H9 (cell line): ENCODE measurements around the gene NCL. TPM values are rescaled to one million over a fixed set of nuclear protein-coding genes. Genes with fewer than 3 reads are reported as not detected.

Experiments
- DNase-seq: peaks from one replicate; pipeline ENCODE4 v3.0.0-alpha.2; 2017
- H2AFZ ChIP-seq: one replicate; pipeline ENCODE4 v1.6.1; 2013; ENCODE audit warnings: mild to moderate bottlenecking, low read length, control low read depth, moderate library complexity
- H2AK5ac ChIP-seq: 2 replicates; pipeline ENCODE4 v1.6.1; 2013; ENCODE audit warnings: low read length, control low read depth, mixed read lengths; ENCODE audit not compliant: insufficient read length
- H2BK120ac ChIP-seq: one replicate; pipeline ENCODE4 v1.6.1; 2013; ENCODE audit warnings: low read depth, mild to moderate bottlenecking, low read length, control low read depth, inconsistent platforms; ENCODE audit not compliant: poor library complexity, severe bottlenecking
- H2BK12ac ChIP-seq: 2 replicates; pipeline ENCODE4 v1.6.1; 2013; ENCODE audit warnings: low read length, control low read depth, mixed read lengths, low read depth; ENCODE audit not compliant: insufficient read length
- H2BK15ac ChIP-seq: 2 replicates; pipeline ENCODE4 v1.6.1; 2013; ENCODE audit warnings: low read depth, low read length, control low read depth
- H2BK20ac ChIP-seq: one replicate; pipeline ENCODE4 v1.6.1; 2013; ENCODE audit warnings: low read depth, mild to moderate bottlenecking, low read length, control low read depth, inconsistent platforms; ENCODE audit not compliant: poor library complexity, severe bottlenecking
- H2BK5ac ChIP-seq: 2 replicates; pipeline ENCODE4 v1.6.1; 2013; ENCODE audit warnings: low read length, control low read depth, mixed read lengths; ENCODE audit not compliant: insufficient read length
- H3K14ac ChIP-seq: 2 replicates; pipeline ENCODE4 v1.6.1; 2013; ENCODE audit warnings: low read length, control low read depth; ENCODE audit not compliant: insufficient read depth
- H3K18ac ChIP-seq: 2 replicates; pipeline ENCODE4 v1.6.1; 2013; ENCODE audit warnings: low read depth, mild to moderate bottlenecking, mixed read lengths, low read length, control low read depth; ENCODE audit not compliant: insufficient read length
- H3K23ac ChIP-seq: 2 replicates; pipeline ENCODE4 v1.6.1; 2013; ENCODE audit warnings: low read length, control low read depth, mixed read lengths, low read depth; ENCODE audit not compliant: insufficient read length
- H3K23me2 ChIP-seq: 2 replicates; pipeline ENCODE4 v1.6.1; 2013; ENCODE audit warnings: low read depth, mild to moderate bottlenecking, mixed read lengths, low read length, control low read depth; ENCODE audit not compliant: insufficient read length, poor library complexity, severe bottlenecking
- H3K27ac ChIP-seq: 2 replicates; pipeline ENCODE4 v1.5.1; 2013; ENCODE audit warnings: low read length, control low read depth, mixed read lengths, low read depth; ENCODE audit not compliant: insufficient read length
- H3K27me3 ChIP-seq: 2 replicates; pipeline ENCODE4 v1.6.1; 2013; ENCODE audit warnings: low read length, control low read depth, inconsistent platforms; ENCODE audit not compliant: insufficient read depth
- H3K4ac ChIP-seq: 2 replicates; pipeline ENCODE4 v1.6.1; 2013; ENCODE audit warnings: low read depth, mild to moderate bottlenecking, control low read depth, inconsistent platforms, low read length, moderate library complexity
- H3K4me1 ChIP-seq: 2 replicates; pipeline ENCODE4 v1.6.1; 2013; ENCODE audit warnings: low read length, control low read depth, inconsistent platforms; ENCODE audit not compliant: insufficient read depth
- H3K4me2 ChIP-seq: 2 replicates; pipeline ENCODE4 v1.6.1; 2013; ENCODE audit warnings: low read length, control low read depth, mixed read lengths; ENCODE audit not compliant: insufficient read length, insufficient read depth
- H3K56ac ChIP-seq: 2 replicates; pipeline ENCODE4 v1.6.1; 2013; ENCODE audit warnings: low read depth, mild to moderate bottlenecking, mixed read lengths, low read length, control low read depth; ENCODE audit not compliant: insufficient read length
- H3K79me1 ChIP-seq: 2 replicates; pipeline ENCODE4 v1.6.1; 2013; ENCODE audit warnings: low read depth, mild to moderate bottlenecking, moderate library complexity, low read length, control low read depth, inconsistent platforms; ENCODE audit not compliant: insufficient read depth, poor library complexity, severe bottlenecking
- H3K79me2 ChIP-seq: 2 replicates; pipeline ENCODE4 v1.6.1; 2013; ENCODE audit warnings: low read length, control low read depth, inconsistent platforms; ENCODE audit not compliant: insufficient read depth
- H3K9ac ChIP-seq: 2 replicates; pipeline ENCODE4 v1.6.1; 2013; ENCODE audit warnings: low read length, control low read depth, mixed read lengths; ENCODE audit not compliant: insufficient read length; ENCODE audit errors: extremely low read depth
- H3K9me3 ChIP-seq: one replicate; pipeline ENCODE4 v1.6.1; 2013; ENCODE audit warnings: low read depth, low read length, inconsistent platforms; ENCODE audit not compliant: control insufficient read depth
- H3T11ph ChIP-seq: one replicate; pipeline ENCODE4 v1.6.1; 2013; ENCODE audit warnings: mild to moderate bottlenecking, low read length, control low read depth, inconsistent platforms
- H4K20me1 ChIP-seq: one replicate; pipeline ENCODE4 v1.6.1; 2013; ENCODE audit not compliant: control insufficient read depth, insufficient read length, insufficient read depth
- H4K5ac ChIP-seq: 2 replicates; pipeline ENCODE4 v1.6.1; 2013; ENCODE audit warnings: low read depth, mild to moderate bottlenecking, mixed read lengths, low read length, control low read depth; ENCODE audit not compliant: insufficient read length
- H4K8ac ChIP-seq: replicated peaks from 2 replicates; pipeline ENCODE4 v1.6.1; 2013; ENCODE audit warnings: low read length, control low read depth, mixed read lengths, low read depth; ENCODE audit not compliant: insufficient read length
- H4K91ac ChIP-seq: 2 replicates; pipeline ENCODE4 v1.6.1; 2013; ENCODE audit warnings: low read depth, mild to moderate bottlenecking, moderate library complexity, mixed read lengths, low read length, control low read depth; ENCODE audit not compliant: insufficient read length
- H3K27ac Mint-ChIP-seq, 3 experiments: 2 replicates in 2 of 3; 3 replicates in 1 of 3; pipeline ENCODE4 v1.8.0; 2020 to 2021; ENCODE audit warnings: mixed read lengths in 3 of 3, mild to moderate bottlenecking in 1 of 3, moderate library complexity in 1 of 3
- H3K27me3 Mint-ChIP-seq: 2 replicates; pipeline ENCODE4 v1.8.0; 2021; ENCODE audit warnings: low read depth, mild to moderate bottlenecking, moderate library complexity, mixed read lengths
- H3K36me3 Mint-ChIP-seq, 3 experiments: 2 replicates in 2 of 3; 3 replicates in 1 of 3; pipeline ENCODE4 v1.8.0; 2020 to 2021; ENCODE audit warnings: low read depth in 3 of 3, mixed read lengths in 3 of 3; ENCODE audit not compliant: insufficient read depth in 1 of 3
- H3K4me1 Mint-ChIP-seq, 2 experiments: 2 replicates each; pipeline ENCODE4 v1.8.0; 2020; ENCODE audit warnings: mixed read lengths in 2 of 2
- H3K4me3 Mint-ChIP-seq, 2 experiments: 2 replicates in 1 of 2; 3 replicates in 1 of 2; pipeline ENCODE4 v1.8.0; 2020 to 2021; ENCODE audit warnings: mild to moderate bottlenecking in 2 of 2, mixed read lengths in 2 of 2, moderate library complexity in 1 of 2
- H3K9me3 Mint-ChIP-seq, 2 experiments: 2 replicates in 1 of 2; 3 replicates in 1 of 2; pipeline ENCODE4 v1.8.0; 2020; ENCODE audit warnings: mild to moderate bottlenecking in 2 of 2, mixed read lengths in 2 of 2, moderate library complexity in 1 of 2
- CTCF ChIP-seq: fragments of 200-600 bp; sonication (generic); conservative IDR thresholded peaks from 3 replicates; pipeline ENCODE4 v1.8.0; 2021; ENCODE audit warnings: antibody characterized with exemption, mild to moderate bottlenecking
- WGBS: extraction: QIAGEN DNeasy Blood & Tissue Kit; methylation state at CpG from one replicate; pipeline ENCODE4 v1.1.7; 2013; ENCODE audit warnings: missing lambda C conversion rate, low lambda C conversion rate, mixed read lengths; ENCODE audit not compliant: insufficient read length; ENCODE audit errors: extremely low coverage; 5-methylcytosine and 5-hydroxymethylcytosine counted together
- total RNA-seq: library from RNA; stranded (reverse); gene quantifications from 2 replicates; pipeline ENCODE4 v1.2.1, GENCODE V29; 2021

Gene NCL
- total RNA-seq, 1 experiment from 2014 or later, result 1,269 TPM

- Histone ChIP-seq H3K79me2 (no peaks in the 10 kb centered on the region), H3K23ac (no peak overlapping the region), H4K5ac (no peak overlapping the region), H3K4me1 (no peaks in the 10 kb centered on the region), H3K4ac (no peak overlapping the region), H2BK12ac (no peak overlapping the region), H3K56ac (no peak overlapping the region), H2BK20ac (no peak overlapping the region), H2BK15ac (no peak overlapping the region), H3K14ac (no peak overlapping the region), H3K18ac (no peak overlapping the region), H3T11ph (no peak overlapping the region), H4K8ac (no peak overlapping the region), H2BK5ac (no peak overlapping the region), H3K27ac (no peak overlapping the region), H3K79me1 (no peaks in the 10 kb centered on the region), H2AFZ (no peak overlapping the region), H3K4me2 (no peak overlapping the region), H3K27me3 (no peaks in the 10 kb centered on the region; the same call in 1 of the 2 replicates), H4K20me1 (no peaks in the 10 kb centered on the region), H3K9ac (no peak overlapping the region), H2AK5ac (no peak overlapping the region), H4K91ac (no peak overlapping the region), H3K9me3 (peaks cover 6% of the 10 kb centered on the region), H2BK120ac (no peak overlapping the region), H3K23me2 (no peaks in the 10 kb centered on the region)
- DNase-seq, result no peak
- Mint-ChIP-seq H3K4me1 (0 out of 4 replicates have a peak, but pooled peaks cover 0 to 1% of the 10 kb centered on the region in 2 experiments), H3K27ac (no peak overlapping the region), H3K27me3 (peaks cover 4% of the 10 kb centered on the region; the same call in 1 of the 2 replicates), H3K36me3 (peaks cover 14 to 19% (median 18%) of the 10 kb centered on the region in 3 experiments), H3K4me3 (no peak overlapping the region), H3K9me3 (peaks cover 21 to 24% of the 10 kb centered on the region in 2 experiments)
- TF ChIP-seq CTCF, result peak; percentile 71
- no CpG with 5 or more reads among the region's 14 CpGs for WGBS
Measured at GRCh38 chr2:231489990-231490389, 25.7 kb upstream of the NCL start.
